ENCODE data around the gene ZNF396. TPM values are rescaled to one million over a fixed set of nuclear protein-coding genes. Genes with fewer than 3 reads are reported as not detected.
A peak's percentile ranks its signal among the peaks of the same experiment; 100 is the strongest.

The ZNF396 gene
- total RNA-seq, 1 donor from 2014 or later = 1.9 TPM

DNA sequence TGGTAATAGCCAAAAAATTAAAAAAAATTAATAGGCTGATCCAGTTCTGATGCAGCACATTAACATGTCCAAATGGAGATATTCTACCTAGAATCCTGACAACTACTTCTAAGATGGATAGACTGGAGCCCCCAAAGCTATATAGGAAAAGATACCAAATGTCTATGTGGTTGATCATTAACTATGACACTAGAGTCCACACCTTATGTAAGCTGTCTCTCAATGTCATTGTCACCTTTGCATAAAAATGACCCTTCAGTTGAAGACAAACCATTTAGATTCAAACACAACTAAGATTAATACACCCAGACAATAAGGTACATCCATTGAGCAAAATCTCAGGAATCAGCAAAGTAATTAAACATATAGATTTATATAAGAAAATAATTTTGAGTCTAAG lies 14.6 kb downstream of the ZNF396 start:
- peaks cover 14% of the 10 kb centered on the region for H3K27me3 Mint-ChIP-seq (ENCODE audit: unreplicated experiment)
- no peak for TF ChIP-seq CTCF (IDR thresholded peaks at IDR 0.05)
- no peaks in the 10 kb centered on the region for H3K9me3 Mint-ChIP-seq (ENCODE audit: unreplicated experiment)
- no peak for DNase-seq (ENCODE audit: extremely low spot score, unreplicated experiment)
- no peaks in the 10 kb centered on the region for H3K36me3 Mint-ChIP-seq (ENCODE audit: unreplicated experiment)
- H3K27ac Mint-ChIP-seq (ENCODE audit: unreplicated experiment) = no peak overlapping the region
- no peaks in the 10 kb centered on the region for H3K4me1 Mint-ChIP-seq (ENCODE audit: unreplicated experiment)
- H3K4me3 Mint-ChIP-seq (ENCODE audit: unreplicated experiment) = no peak overlapping the region

DNA sequence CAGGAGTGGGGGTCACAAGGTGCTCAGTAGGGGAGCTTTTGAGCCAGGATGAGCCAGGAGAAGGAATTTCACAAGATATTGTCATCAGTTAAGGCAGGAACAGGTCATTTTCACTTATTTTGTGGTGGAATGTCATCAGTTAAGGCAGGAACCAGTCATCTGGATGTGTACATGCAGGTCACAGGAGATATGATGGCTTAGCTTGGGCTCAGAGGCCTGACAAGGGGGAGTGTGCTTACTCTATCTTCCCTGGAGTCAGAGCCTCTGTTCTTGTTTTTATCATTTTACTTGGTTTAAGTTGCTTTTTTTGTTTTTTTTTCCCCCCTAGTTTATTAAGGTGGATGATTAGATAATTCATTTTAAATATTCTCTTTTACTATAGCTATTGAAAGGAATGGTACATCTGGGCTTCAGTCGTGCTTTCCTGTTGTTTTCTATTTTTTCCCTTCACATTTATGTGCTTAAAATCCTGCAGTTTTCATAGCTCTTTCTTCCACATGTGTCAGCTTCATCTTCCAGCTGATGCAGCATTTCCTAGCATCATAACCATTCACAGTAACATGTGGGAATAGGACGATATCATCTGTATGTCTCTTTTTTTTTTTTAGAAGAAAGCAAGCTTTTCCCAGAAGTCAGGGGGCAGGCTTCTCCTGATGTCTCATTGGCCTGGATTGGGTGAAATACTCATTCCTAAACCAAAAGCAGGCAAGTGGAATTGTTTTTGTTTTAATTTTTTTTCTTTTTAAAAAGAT lies 15.4 kb downstream of the ZNF396 start:
- no peaks in the 10 kb centered on the region for H3K36me3 Mint-ChIP-seq (ENCODE audit: unreplicated experiment)

GRCh38 chr18:35355140-35355618 lies 22.0 kb downstream of the ZNF396 start:
- peak; percentile 85 for TF ChIP-seq CTCF (IDR thresholded peaks at IDR 0.05)
- Mint-ChIP-seq H3K27me3 (ENCODE audit: unreplicated experiment) (peaks cover 6% of the 10 kb centered on the region), H3K27ac (ENCODE audit: unreplicated experiment) (peak overlapping the region; percentile 28), H3K4me1 (ENCODE audit: unreplicated experiment) (peaks cover 7% of the 10 kb centered on the region), H3K36me3 (ENCODE audit: unreplicated experiment) (no peaks in the 10 kb centered on the region), H3K4me3 (ENCODE audit: unreplicated experiment) (peak overlapping the region; percentile 61), H3K9me3 (ENCODE audit: unreplicated experiment) (peaks cover 5% of the 10 kb centered on the region)
- DNase-seq (ENCODE audit: extremely low spot score, unreplicated experiment) = peak; percentile 86

More for the DNA sequence above, 15.4 kb downstream of the ZNF396 start:
- Mint-ChIP-seq H3K27ac (ENCODE audit: unreplicated experiment) (no peak overlapping the region), H3K4me1 (ENCODE audit: unreplicated experiment) (no peaks in the 10 kb centered on the region), H3K9me3 (ENCODE audit: unreplicated experiment) (no peaks in the 10 kb centered on the region), H3K27me3 (ENCODE audit: unreplicated experiment) (peaks cover 14% of the 10 kb centered on the region), H3K4me3 (ENCODE audit: unreplicated experiment) (no peak overlapping the region)
- no peak for TF ChIP-seq CTCF (IDR thresholded peaks at IDR 0.05)
- no peak for DNase-seq (ENCODE audit: extremely low spot score, unreplicated experiment)

GRCh38 chr18:35352778-35353177 lies 24.4 kb downstream of the ZNF396 start:
- TF ChIP-seq CTCF (IDR thresholded peaks at IDR 0.05) = no peak
- H3K9me3 Mint-ChIP-seq (ENCODE audit: unreplicated experiment) = peaks cover 5% of the 10 kb centered on the region
- DNase-seq (ENCODE audit: extremely low spot score, unreplicated experiment) = no peak
- peaks cover 6% of the 10 kb centered on the region for H3K27me3 Mint-ChIP-seq (ENCODE audit: unreplicated experiment)
- H3K36me3 Mint-ChIP-seq (ENCODE audit: unreplicated experiment) = no peaks in the 10 kb centered on the region
- no peak overlapping the region for H3K27ac Mint-ChIP-seq (ENCODE audit: unreplicated experiment)
- no peak overlapping the region for H3K4me3 Mint-ChIP-seq (ENCODE audit: unreplicated experiment)
- peaks cover 7% of the 10 kb centered on the region for H3K4me1 Mint-ChIP-seq (ENCODE audit: unreplicated experiment)

DNA sequence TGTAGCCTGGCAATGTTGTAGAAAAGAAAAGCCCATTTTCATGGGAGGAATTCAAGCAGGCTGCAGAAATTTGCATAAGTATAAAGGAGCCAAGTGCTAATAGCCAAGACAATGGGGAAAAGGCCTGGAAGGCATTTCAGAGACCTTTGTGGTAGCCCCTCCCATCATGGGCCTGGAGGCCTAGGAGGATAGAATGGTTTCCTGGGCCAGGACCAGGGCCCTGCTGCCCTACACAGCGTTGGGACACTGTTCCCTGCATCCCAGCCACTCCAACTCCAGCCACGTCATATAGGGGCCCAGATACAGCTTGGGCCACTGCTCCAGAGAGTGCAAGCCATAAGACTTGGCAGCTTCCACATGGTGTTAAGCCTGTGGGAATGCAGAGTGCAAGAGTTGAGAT lies 24.9 kb downstream of the ZNF396 start:
- Mint-ChIP-seq H3K27ac (ENCODE audit: unreplicated experiment) (no peak overlapping the region), H3K36me3 (ENCODE audit: unreplicated experiment) (no peaks in the 10 kb centered on the region), H3K9me3 (ENCODE audit: unreplicated experiment) (peaks cover 5% of the 10 kb centered on the region), H3K27me3 (ENCODE audit: unreplicated experiment) (peaks cover 6% of the 10 kb centered on the region), H3K4me3 (ENCODE audit: unreplicated experiment) (no peak overlapping the region), H3K4me1 (ENCODE audit: unreplicated experiment) (peaks cover 7% of the 10 kb centered on the region)
- DNase-seq (ENCODE audit: extremely low spot score, unreplicated experiment) = no peak
- no peak for TF ChIP-seq CTCF (IDR thresholded peaks at IDR 0.05)

Measured in osteocyte (in vitro differentiated cells).